Mammary epithelial cell (primary cell): ENCODE measurements around the gene CNGA1.

ENCODE experiments used
- CTCF ChIP-seq, 2 donors: IDR thresholded peaks in 1 of 2; conservative IDR thresholded peaks in 1 of 2; 2 replicates each; pipeline ENCODE4 v1.5.1; 2011 to 2012; ENCODE audit warnings: inconsistent platforms in 2 of 2, low read length in 2 of 2, mild to moderate bottlenecking in 2 of 2, control low read depth in 1 of 2, low read depth in 1 of 2; ENCODE audit not compliant: insufficient read depth in 1 of 2; ENCODE audit errors: extremely low read depth in 1 of 2
- EZH2 ChIP-seq: IDR thresholded peaks from 2 replicates; pipeline ENCODE4 v1.6.1; 2012; ENCODE audit warnings: low read length, inconsistent platforms, borderline replicate concordance

- TF ChIP-seq CTCF (conservative IDR thresholded peaks at IDR 0.05 in 1 of 2, IDR thresholded peaks at IDR 0.05 in 1 of 2; ENCODE audit: extremely low read depth in 1 of 2, insufficient read depth in 1 of 2, low read depth in 1 of 2, low read length in 2 of 2) (no peak), EZH2 (no peak)
Observed at GRCh38 chr4:47907089-47907646, 109.3 kb downstream of the CNGA1 start.
